GM23338 (cell line): ENCODE measurements around the gene YBEY. TPM values are rescaled to one million over a fixed set of nuclear protein-coding genes. Genes with fewer than 3 reads are reported as not detected.

Source experiments
- ATAC-seq: fragments of 200-7000 bp; cut with Tn5 transposase; 3 replicates; pipeline ENCODE4 v1.9.1; 2020
- DNase-seq: peaks from one replicate; pipeline ENCODE4 v3.0.0-alpha.2; 2015; ENCODE audit warnings: low spot score
- H2AFZ ChIP-seq: fragments of 200-600 bp; sonication (generic); 2 replicates; pipeline ENCODE4 v1.8.0; 2016; ENCODE audit warnings: antibody characterized with exemption, mild to moderate bottlenecking, moderate library complexity
- H3F3A ChIP-seq: fragments of 200-600 bp; sonication (generic); replicated peaks from 2 replicates; pipeline ENCODE4 v1.8.0; 2017; ENCODE audit warnings: antibody characterized with exemption, mixed run types, low read depth
- H3K27ac ChIP-seq: fragments of 200-600 bp; sonication (generic); 2 replicates; pipeline ENCODE4 v1.6.1; 2016; ENCODE audit warnings: low read depth
- H3K27me3 ChIP-seq: fragments of 200-600 bp; sonication (generic); 2 replicates; pipeline ENCODE4 v1.8.0; 2016; ENCODE audit warnings: mild to moderate bottlenecking, mixed run types, moderate library complexity; ENCODE audit not compliant: insufficient read depth
- H3K36me3 ChIP-seq: fragments of 200-600 bp; sonication (generic); 2 replicates; pipeline ENCODE4 v1.8.0; 2016; ENCODE audit warnings: mild to moderate bottlenecking; ENCODE audit not compliant: insufficient read depth
- H3K4me1 ChIP-seq: fragments of 200-600 bp; sonication (generic); 2 replicates; pipeline ENCODE4 v1.8.0; 2016; ENCODE audit warnings: mild to moderate bottlenecking, moderate library complexity; ENCODE audit not compliant: insufficient read depth
- H3K4me2 ChIP-seq: fragments of 200-600 bp; sonication (generic); 2 replicates; pipeline ENCODE4 v1.7.1; 2017; ENCODE audit warnings: mixed run types
- H3K4me3 ChIP-seq: fragments of 200-600 bp; sonication (generic); 2 replicates; pipeline ENCODE4 v1.6.1; 2016; ENCODE audit warnings: mixed run types
- H3K79me2 ChIP-seq: fragments of 200-600 bp; sonication (generic); replicated peaks from 2 replicates; pipeline ENCODE4 v1.8.0; 2017; ENCODE audit warnings: mild to moderate bottlenecking; ENCODE audit not compliant: insufficient read depth
- H3K9me2 ChIP-seq: fragments of 200-600 bp; sonication (generic); 2 replicates; pipeline ENCODE4 v1.8.0; 2017; ENCODE audit not compliant: insufficient read depth
- H4K20me1 ChIP-seq: fragments of 200-600 bp; sonication (generic); replicated peaks from 2 replicates; pipeline ENCODE4 v1.8.0; 2017; ENCODE audit warnings: mild to moderate bottlenecking; ENCODE audit not compliant: insufficient read depth
- H3K27ac Mint-ChIP-seq: 2 replicates; pipeline ENCODE4 v1.8.0; 2020; ENCODE audit warnings: inconsistent platforms, mild to moderate bottlenecking, moderate library complexity, mixed read lengths
- H3K27me3 Mint-ChIP-seq: 3 replicates; pipeline ENCODE4 v1.8.0; 2022; ENCODE audit warnings: low read depth, mild to moderate bottlenecking, moderate library complexity, mixed read lengths, inconsistent platforms; ENCODE audit not compliant: insufficient read depth, poor library complexity
- H3K36me3 Mint-ChIP-seq: 3 replicates; pipeline ENCODE4 v1.8.0; 2021; ENCODE audit warnings: low read depth, mild to moderate bottlenecking, inconsistent platforms, moderate library complexity, mixed read lengths
- H3K4me1 Mint-ChIP-seq: 3 replicates; pipeline ENCODE4 v1.8.0; 2020; ENCODE audit warnings: mild to moderate bottlenecking, inconsistent platforms, mixed read lengths
- H3K4me3 Mint-ChIP-seq: 3 replicates; pipeline ENCODE4 v1.8.0; 2021; ENCODE audit warnings: moderate library complexity, mild to moderate bottlenecking, inconsistent platforms, mixed read lengths
- H3K9me3 Mint-ChIP-seq: 3 replicates; pipeline ENCODE4 v1.8.0; 2020; ENCODE audit warnings: moderate library complexity, mild to moderate bottlenecking, inconsistent platforms, mixed read lengths
- CREB1 ChIP-seq: fragments of 250-450 bp; sonication (Bioruptor Pico); IDR thresholded peaks from 2 replicates; pipeline ENCODE4 v1.5.0; 2020; ENCODE audit warnings: low read depth, mild to moderate bottlenecking, moderate library complexity
- ETS1 ChIP-seq: IDR thresholded peaks from 2 replicates; pipeline ENCODE4 v1.6.1; 2016; ENCODE audit warnings: antibody characterized with exemption
- EZH2phosphoT487 ChIP-seq: fragments of 200-600 bp; sonication (generic); IDR thresholded peaks from one replicate; pipeline ENCODE4 v1.8.1; 2018; ENCODE audit warnings: antibody characterized with exemption; ENCODE audit not compliant: unreplicated experiment
- POLR2AphosphoS5 ChIP-seq: IDR thresholded peaks from 2 replicates; pipeline ENCODE4 v1.6.1; 2016; ENCODE audit warnings: antibody characterized with exemption, low read depth
- ZNF114 ChIP-seq: fragments of 250-450 bp; sonication (Bioruptor Pico); IDR thresholded peaks from 2 replicates; pipeline ENCODE4 v1.5.0; 2020; ENCODE audit warnings: mild to moderate bottlenecking, moderate library complexity
- ZNF462 ChIP-seq: fragments of 250-450 bp; sonication (Bioruptor Pico); IDR thresholded peaks from 2 replicates; pipeline ENCODE4 v1.5.0; 2020; ENCODE audit warnings: mild to moderate bottlenecking, moderate library complexity
- polyA plus RNA-seq: library from polyadenylated mRNA; unstranded; fragments of >200 nt; fragmentation: Nextera tagmentation; extraction: Ambion mirVana; gene quantifications from 2 replicates; pipeline ENCODE4 v1.2.1, GENCODE V29; 2016
- total RNA-seq: library from RNA; depleted of rRNA; stranded (reverse); fragments of >200 nt; shearing (Covaris generic); gene quantifications from 2 replicates; pipeline ENCODE4 v1.2.3, GENCODE V29; 2014
- TF ChIP-seq, protein P1 (sequence below): IDR thresholded peaks from one replicate; pipeline ENCODE4 v1.6.1; 2018; ENCODE audit warnings: antibody characterized with exemption; ENCODE audit not compliant: unreplicated experiment

The YBEY gene
- total and polyA plus RNA-seq, 2 experiments from 2014 or later: 28.1 to 31.8 TPM

DNA sequence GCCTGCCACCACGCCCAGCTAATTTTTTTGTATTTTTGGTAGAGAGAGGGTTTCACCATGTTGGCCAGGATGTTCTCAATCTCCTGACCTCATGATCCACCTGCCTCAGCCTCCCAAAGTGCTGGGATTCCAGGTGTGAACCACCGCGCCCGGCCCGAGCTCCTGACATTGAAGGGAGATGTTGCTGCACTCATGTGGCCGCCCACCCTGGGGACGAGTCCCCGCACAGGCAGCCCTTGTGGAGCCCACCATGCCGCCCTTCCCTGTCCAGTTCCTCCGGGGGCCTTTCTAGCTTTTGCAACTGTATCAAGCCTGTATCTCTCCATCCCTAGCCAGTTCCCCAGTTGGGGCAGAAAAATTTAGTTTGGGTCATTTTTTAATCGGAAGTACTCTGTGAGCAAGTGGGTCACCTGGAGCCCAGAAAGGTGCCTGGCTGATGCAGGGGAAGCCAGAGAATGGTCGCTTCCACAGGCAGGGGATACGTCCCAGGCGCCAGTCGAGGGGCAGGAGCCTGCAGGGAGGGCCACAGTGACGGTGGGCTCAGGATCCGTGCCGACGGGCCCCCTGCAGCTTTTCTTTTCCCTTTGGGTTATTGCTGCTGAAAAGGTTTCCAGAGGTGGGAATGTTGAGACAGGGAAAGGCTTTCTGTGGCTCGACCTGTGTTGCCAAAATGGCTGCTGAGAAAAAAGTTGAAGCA lies 58.2 kb downstream of the YBEY start (continued):
- TF ChIP-seq ZNF462 (no peak), ZNF114 (no peak), CREB1 (no peak), ETS1 (no peak), EZH2phosphoT487 (no peak)

DNA sequence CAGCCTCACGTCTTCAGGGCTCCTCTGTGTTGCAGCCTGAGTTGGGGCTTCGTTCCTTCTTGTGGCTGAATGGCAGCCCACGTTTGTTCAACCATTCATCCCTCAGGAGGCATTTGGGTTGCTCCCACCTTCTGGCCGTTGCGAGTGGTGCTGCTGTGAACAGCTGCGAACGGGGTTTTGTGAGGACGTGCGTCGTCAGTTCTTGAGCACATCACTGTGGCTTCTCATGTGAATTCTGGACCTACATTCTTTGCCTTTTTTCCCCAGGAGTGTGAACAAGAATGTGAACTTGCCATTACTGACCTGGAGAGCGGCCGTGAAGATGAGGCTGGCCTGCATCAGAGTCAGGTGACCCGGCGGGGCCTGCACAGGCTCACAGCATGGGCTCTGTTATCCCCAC lies 59.7 kb downstream of the YBEY start:
- Histone ChIP-seq H3K4me2 (no peak overlapping the region), H4K20me1 (peaks cover 6% of the 10 kb centered on the region), H3K27me3 (no peaks in the 10 kb centered on the region), H3K9me2 (no peaks in the 10 kb centered on the region), H2AFZ (no peak overlapping the region), H3K79me2 (peaks cover 35% of the 10 kb centered on the region), H3K4me1 (no peaks in the 10 kb centered on the region), H3K4me3 (no peak overlapping the region), H3K27ac (no peak overlapping the region), H3F3A (no peaks in the 10 kb centered on the region), H3K36me3 (peaks cover 18% of the 10 kb centered on the region)
- no peak for ATAC-seq
- H3K27me3 Mint-ChIP-seq: peaks cover 4% of the 10 kb centered on the region
- no peak overlapping the region for H3K4me3 Mint-ChIP-seq
- no peaks in the 10 kb centered on the region for H3K4me1 Mint-ChIP-seq
- H3K36me3 Mint-ChIP-seq: peaks cover 53% of the 10 kb centered on the region
- H3K9me3 Mint-ChIP-seq: no peaks in the 10 kb centered on the region
- H3K27ac Mint-ChIP-seq: no peak overlapping the region
- DNase-seq: no peak
- TF ChIP-seq, protein P1, sequence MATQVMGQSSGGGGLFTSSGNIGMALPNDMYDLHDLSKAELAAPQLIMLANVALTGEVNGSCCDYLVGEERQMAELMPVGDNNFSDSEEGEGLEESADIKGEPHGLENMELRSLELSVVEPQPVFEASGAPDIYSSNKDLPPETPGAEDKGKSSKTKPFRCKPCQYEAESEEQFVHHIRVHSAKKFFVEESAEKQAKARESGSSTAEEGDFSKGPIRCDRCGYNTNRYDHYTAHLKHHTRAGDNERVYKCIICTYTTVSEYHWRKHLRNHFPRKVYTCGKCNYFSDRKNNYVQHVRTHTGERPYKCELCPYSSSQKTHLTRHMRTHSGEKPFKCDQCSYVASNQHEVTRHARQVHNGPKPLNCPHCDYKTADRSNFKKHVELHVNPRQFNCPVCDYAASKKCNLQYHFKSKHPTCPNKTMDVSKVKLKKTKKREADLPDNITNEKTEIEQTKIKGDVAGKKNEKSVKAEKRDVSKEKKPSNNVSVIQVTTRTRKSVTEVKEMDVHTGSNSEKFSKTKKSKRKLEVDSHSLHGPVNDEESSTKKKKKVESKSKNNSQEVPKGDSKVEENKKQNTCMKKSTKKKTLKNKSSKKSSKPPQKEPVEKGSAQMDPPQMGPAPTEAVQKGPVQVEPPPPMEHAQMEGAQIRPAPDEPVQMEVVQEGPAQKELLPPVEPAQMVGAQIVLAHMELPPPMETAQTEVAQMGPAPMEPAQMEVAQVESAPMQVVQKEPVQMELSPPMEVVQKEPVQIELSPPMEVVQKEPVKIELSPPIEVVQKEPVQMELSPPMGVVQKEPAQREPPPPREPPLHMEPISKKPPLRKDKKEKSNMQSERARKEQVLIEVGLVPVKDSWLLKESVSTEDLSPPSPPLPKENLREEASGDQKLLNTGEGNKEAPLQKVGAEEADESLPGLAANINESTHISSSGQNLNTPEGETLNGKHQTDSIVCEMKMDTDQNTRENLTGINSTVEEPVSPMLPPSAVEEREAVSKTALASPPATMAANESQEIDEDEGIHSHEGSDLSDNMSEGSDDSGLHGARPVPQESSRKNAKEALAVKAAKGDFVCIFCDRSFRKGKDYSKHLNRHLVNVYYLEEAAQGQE: no peak
- TF ChIP-seq POLR2AphosphoS5: no peak
